Activated gamma-delta T cell (primary cell): ENCODE results near the gene PRUNE1.

ENCODE experiments used
- DNase-seq: peaks from one replicate; lab custom pipeline; 2025; lab: John Stamatoyannopoulos, UW

PRUNE1 gene

GRCh38 chr1:150979092-150980056 lies 28.9 kb upstream of the PRUNE1 start:
- DNase-seq: no peak

- no peak for DNase-seq
Measured at GRCh38 chr1:150981177-150981804, 27.0 kb upstream of the PRUNE1 start.

GRCh38 chr1:150981805-150982712 lies 26.2 kb upstream of the PRUNE1 start, which contains the start of gene ANXA9:
Gene ANXA9 (plus strand): TSS chr1:150982292. CDS start chr1:150983106, 814 bp downstream.
- DNase-seq: no peak

GRCh38 chr1:150985179-150985825 lies 22.9 kb upstream of the PRUNE1 start:
- no peak for DNase-seq

GRCh38 chr1:150987924-150988323 lies 20.3 kb upstream of the PRUNE1 start:
- DNase-seq: no peak

- no peak for DNase-seq
Measured at GRCh38 chr1:150992626-150993025, 15.6 kb upstream of the PRUNE1 start.

GRCh38 chr1:150994248-150994647 lies 14.0 kb upstream of the PRUNE1 start:
- DNase-seq: no peak

GRCh38 chr1:150995460-150995859 lies 12.8 kb upstream of the PRUNE1 start:
- no peak for DNase-seq

- DNase-seq: no peak
Measured at GRCh38 chr1:150995896-150996295, 12.4 kb upstream of the PRUNE1 start.

GRCh38 chr1:150997126-150997872 lies 10.9 kb upstream of the PRUNE1 start:
- no peak for DNase-seq

- no peak for DNase-seq
Measured at GRCh38 chr1:150997949-150998348, 10.3 kb upstream of the PRUNE1 start.

- no peak for DNase-seq
Measured at GRCh38 chr1:150999051-150999674, 9.1 kb upstream of the PRUNE1 start.

- no peak for DNase-seq
Measured at GRCh38 chr1:150999926-151000325, 8.3 kb upstream of the PRUNE1 start.

GRCh38 chr1:151000408-151000807 lies 7.8 kb upstream of the PRUNE1 start:
- DNase-seq: no peak

- DNase-seq: no peak
Measured at GRCh38 chr1:151001602-151002001, 6.6 kb upstream of the PRUNE1 start.

GRCh38 chr1:151002051-151002450 lies 6.2 kb upstream of the PRUNE1 start:
- DNase-seq: no peak

GRCh38 chr1:151002611-151003010 lies 5.6 kb upstream of the PRUNE1 start:
- DNase-seq: no peak

- DNase-seq: no peak
Measured at GRCh38 chr1:151003180-151003579, 5.1 kb upstream of the PRUNE1 start.

GRCh38 chr1:151005729-151006319 lies 2.4 kb upstream of the PRUNE1 start:
- no peak for DNase-seq
